T-helper 1 cell (primary cell): ENCODE measurements around the gene CDHR1.

Experiments
- DNase-seq, 5 donors: peaks; one replicate each; pipeline ENCODE4 v3.0.0-alpha.2; 2012 to 2020

Gene CDHR1

GRCh38 chr10:84265418-84265817 is 71.1 kb downstream of the CDHR1 start:
- no peak for DNase-seq

GRCh38 chr10:84267503-84268126 is 73.3 kb downstream of the CDHR1 start:
- peak in 4 of 5 donors; percentile 27 to 76 (median 40) for DNase-seq

GRCh38 chr10:84269162-84269561 is 74.8 kb downstream of the CDHR1 start:
- no peak for DNase-seq
